ENCODE results near the gene RNF26. TPM values are rescaled to one million over a fixed set of nuclear protein-coding genes. Genes with fewer than 3 reads are reported as not detected.

The RNF26 gene
- total RNA-seq, 1 experiment from 2014 or later = 69.0 TPM

GRCh38 chr11:119322921-119323531, 11.3 kb upstream of the RNF26 start:
- Histone ChIP-seq H3K27ac (ENCODE audit: low read length) (no peak overlapping the region), H3K9me3 (ENCODE audit: control insufficient read depth, insufficient read depth, low read depth, low read length) (no peaks in the 10 kb centered on the region), H3K4me3 (ENCODE audit: low read depth in 2 of 2, low read length in 2 of 2) (no peak overlapping the region), H3K4me1 (ENCODE audit: control insufficient read depth, insufficient read depth, low read length) (peaks cover 34% of the 10 kb centered on the region), H3K27me3 (ENCODE audit: control insufficient read depth, insufficient read depth, low read length) (no peaks in the 10 kb centered on the region), H3K36me3 (ENCODE audit: control insufficient read depth, insufficient read depth, low read length) (no peaks in the 10 kb centered on the region)
- in situ Hi-C loops (cut with HindIII; ENCODE audit: low pct_unique_long_range_greater_than_20kb, low sequenced_read_pairs) = no loop called here
- intact Hi-C loops (cut with micrococcal nuclease; ENCODE audit: unreplicated experiment) = loop anchor here (2.0 to 5.0 kb wide), 3 partner anchors 120 to 222 kb away; partner anchors contain the start of genes ABCG4 and DPAGT1
- ATAC-seq = no peak
- TF ChIP-seq SIN3A (IDR thresholded peaks at IDR 0.05; ENCODE audit: borderline replicate concordance, insufficient read depth, low read depth, low read length) (no peak), POLR2AphosphoS5 (IDR thresholded peaks at IDR 0.05; ENCODE audit: low read depth, low read length) (no peak)
- CTCF ChIA-PET = interaction anchor here (0.6 to 4.6 kb wide), 10 partner anchors 11 to 282 kb away, joined by 3 to 43 read pairs (median 4); partner anchors contain the start of genes CBL and RNF26
- POLR2A ChIA-PET = interaction anchor here (0.7 kb wide), 1 partner anchor 263 kb away, joined by 5 read pairs; no protein-coding TSS in a partner anchor
- no TSS peak for BruUV-seq (replicated peaks)
- DNase-seq (ENCODE audit: low read depth, low spot score) = no peak

GRCh38 chr11:119323532-119324033, 10.7 kb upstream of the RNF26 start:
- intact Hi-C loops (cut with micrococcal nuclease; ENCODE audit: unreplicated experiment) = loop anchor here (2.0 to 5.0 kb wide), 3 partner anchors 121 to 223 kb away; partner anchors contain the start of genes ABCG4 and DPAGT1
- Histone ChIP-seq H3K4me1 (ENCODE audit: control insufficient read depth, insufficient read depth, low read length) (peaks cover 28% of the 10 kb centered on the region), H3K36me3 (ENCODE audit: control insufficient read depth, insufficient read depth, low read length) (no peaks in the 10 kb centered on the region), H3K27ac (ENCODE audit: low read length) (no peak overlapping the region), H3K9me3 (ENCODE audit: control insufficient read depth, insufficient read depth, low read depth, low read length) (no peaks in the 10 kb centered on the region), H3K4me3 (ENCODE audit: low read depth in 2 of 2, low read length in 2 of 2) (no peak overlapping the region), H3K27me3 (ENCODE audit: control insufficient read depth, insufficient read depth, low read length) (no peaks in the 10 kb centered on the region)
- ChIA-PET POLR2A (no interaction called here), CTCF (interaction anchor here (0.6 to 4.6 kb wide), 9 partner anchors 11 to 179 kb away, joined by 3 to 43 read pairs (median 5); partner anchors contain the start of genes CBL and RNF26)
- in situ Hi-C loops (cut with HindIII; ENCODE audit: low pct_unique_long_range_greater_than_20kb, low sequenced_read_pairs) = no loop called here
- peak; percentile 66 for DNase-seq (ENCODE audit: low read depth, low spot score)
- no peak for TF ChIP-seq TCF7L2 (IDR thresholded peaks at IDR 0.05; ENCODE audit: low read depth, low read length)
- TF ChIP-seq CTCF (IDR thresholded peaks at IDR 0.05) = peak; percentile 96
- no peak for TF ChIP-seq REST (IDR thresholded peaks at IDR 0.05; ENCODE audit: insufficient read depth in 1 of 2, low read depth in 2 of 2, low read length in 1 of 2)
- ATAC-seq = no peak
- BruUV-seq (replicated peaks) = no TSS peak

- Histone ChIP-seq H3K9me3 (ENCODE audit: control insufficient read depth, insufficient read depth, low read depth, low read length) (no peaks in the 10 kb centered on the region), H3K27ac (ENCODE audit: low read length) (no peak overlapping the region), H3K36me3 (ENCODE audit: control insufficient read depth, insufficient read depth, low read length) (no peaks in the 10 kb centered on the region), H3K4me3 (ENCODE audit: low read depth in 2 of 2, low read length in 2 of 2) (no peak overlapping the region), H3K4me1 (ENCODE audit: control insufficient read depth, insufficient read depth, low read length) (peaks cover 22% of the 10 kb centered on the region), H3K27me3 (ENCODE audit: control insufficient read depth, insufficient read depth, low read length) (no peaks in the 10 kb centered on the region)
- no peak for TF ChIP-seq CTCF (IDR thresholded peaks at IDR 0.05)
- TF ChIP-seq SIN3A (IDR thresholded peaks at IDR 0.05; ENCODE audit: borderline replicate concordance, insufficient read depth, low read depth, low read length) = no peak
- TF ChIP-seq POLR2AphosphoS5 (IDR thresholded peaks at IDR 0.05; ENCODE audit: low read depth, low read length) = no peak
- TF ChIP-seq REST (IDR thresholded peaks at IDR 0.05; ENCODE audit: insufficient read depth in 1 of 2, low read depth in 2 of 2, low read length in 1 of 2) = no peak
- TF ChIP-seq TCF7L2 (IDR thresholded peaks at IDR 0.05; ENCODE audit: low read depth, low read length) = no peak
- DNase-seq (ENCODE audit: low read depth, low spot score) (no peak), ATAC-seq (no peak)
- intact Hi-C loops (cut with micrococcal nuclease; ENCODE audit: unreplicated experiment) (loop anchor here (5.0 kb wide), 1 partner anchor 177 kb away; the partner anchor contains the start of gene ABCG4), in situ Hi-C loops (cut with HindIII; ENCODE audit: low pct_unique_long_range_greater_than_20kb, low sequenced_read_pairs) (no loop called here)
- POLR2A ChIA-PET = no interaction called here
- no TSS peak for BruUV-seq (replicated peaks)
- CTCF ChIA-PET = interaction anchor here (0.6 to 4.6 kb wide), 6 partner anchors 10 to 180 kb away, joined by 3 to 43 read pairs (median 6); partner anchors contain the start of genes CBL and RNF26
Observed at GRCh38 chr11:119324189-119324588, 10.1 kb upstream of the RNF26 start.

All from Panc1 (cell line).